ENCODE measurements around the gene PLXNA4.

PLXNA4 gene

DNA sequence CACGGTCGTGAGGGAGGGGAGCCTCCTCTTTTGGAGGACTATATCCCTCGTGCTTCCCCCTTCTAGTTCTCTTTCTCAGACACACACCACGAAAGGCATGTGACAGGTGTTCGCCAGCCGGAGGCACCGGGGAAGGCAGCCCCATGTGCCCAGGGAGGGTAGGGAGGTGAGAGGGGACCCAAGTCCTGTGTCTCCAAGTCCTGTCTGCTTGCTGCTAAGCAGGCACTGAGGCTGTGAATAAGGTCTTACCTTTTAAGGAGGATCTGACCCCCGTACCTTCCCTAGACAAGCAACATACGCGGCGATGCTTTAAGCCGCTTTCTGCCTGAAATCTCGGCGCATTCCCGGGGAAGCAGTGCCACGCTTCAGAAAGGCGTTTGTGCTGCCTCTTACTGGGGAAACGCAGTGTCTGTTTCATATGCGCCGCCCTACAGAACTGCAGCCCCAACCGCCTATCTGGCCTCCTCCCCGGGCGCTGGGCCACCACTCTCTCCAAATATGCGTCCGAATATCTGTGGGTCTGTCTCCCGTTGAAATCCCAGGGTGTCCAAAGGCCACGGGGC, 770 bp downstream of the PLXNA4 start:
- no peaks in the 10 kb centered on the region for H3K9me2 ChIP-seq (replicated peaks; ENCODE audit: insufficient read depth, low read length)
- H2AFZ ChIP-seq (ENCODE audit: low read depth, low read length, severe bottlenecking), result no peak overlapping the region
- H3K27me3 ChIP-seq (ENCODE audit: low read length), result no peaks in the 10 kb centered on the region
- H3K9ac ChIP-seq (ENCODE audit: low read length), result no peak overlapping the region
- H3K36me3 ChIP-seq (ENCODE audit: low read length), result no peaks in the 10 kb centered on the region
- H3K4me3 ChIP-seq (ENCODE audit: insufficient read depth, low read length, poor library complexity, severe bottlenecking), result no peak overlapping the region
- TF ChIP-seq EZH2phosphoT487 (conservative IDR thresholded peaks at IDR 0.05; ENCODE audit: low read length) (no peak), CTCF (IDR thresholded peaks at IDR 0.05; ENCODE audit: insufficient read depth, low read length, poor library complexity, severe bottlenecking) (no peak)
- no peaks in the 10 kb centered on the region for H3K79me2 ChIP-seq (ENCODE audit: insufficient read depth, low read length)
- H4K20me1 ChIP-seq (ENCODE audit: low read depth, low read length), result no peaks in the 10 kb centered on the region
- H3K27ac ChIP-seq (ENCODE audit: low read depth, low read length), result no peak overlapping the region
- H3K9me3 ChIP-seq (ENCODE audit: insufficient read depth, low read length), result no peaks in the 10 kb centered on the region
- no peaks in the 10 kb centered on the region for H3F3A ChIP-seq (ENCODE audit: insufficient read depth)
- no peak overlapping the region for H3K4me2 ChIP-seq (ENCODE audit: low read depth, low read length, poor library complexity, severe bottlenecking)

DNA sequence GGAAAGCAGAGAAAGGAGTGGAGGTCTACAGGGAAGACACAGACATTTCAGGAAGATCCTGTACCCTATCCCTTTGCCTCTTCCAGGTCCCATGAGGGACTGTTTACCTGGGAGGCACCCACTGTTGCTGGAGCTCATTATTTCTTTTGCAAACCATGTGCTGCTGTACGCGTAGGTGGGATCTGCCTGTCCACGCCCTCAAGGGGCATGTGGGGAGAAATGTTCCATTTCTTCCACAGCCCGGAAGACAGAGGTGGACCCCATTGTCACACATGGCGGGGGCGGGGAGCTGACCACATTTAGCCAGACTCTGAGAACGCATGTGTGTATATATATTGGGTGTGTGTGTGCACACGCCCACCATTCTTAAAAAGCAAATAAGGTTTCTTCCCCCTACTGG, 2.0 kb downstream of the PLXNA4 start:
- Histone ChIP-seq H3K4me2 (ENCODE audit: low read depth, low read length, poor library complexity, severe bottlenecking) (no peak overlapping the region), H3K9ac (ENCODE audit: low read length) (no peak overlapping the region), H3K9me2 (replicated peaks; ENCODE audit: insufficient read depth, low read length) (no peaks in the 10 kb centered on the region), H3K36me3 (ENCODE audit: low read length) (no peaks in the 10 kb centered on the region), H3K9me3 (ENCODE audit: insufficient read depth, low read length) (no peaks in the 10 kb centered on the region), H3F3A (ENCODE audit: insufficient read depth) (no peaks in the 10 kb centered on the region), H3K79me2 (ENCODE audit: insufficient read depth, low read length) (no peaks in the 10 kb centered on the region), H3K27me3 (ENCODE audit: low read length) (no peaks in the 10 kb centered on the region), H2AFZ (ENCODE audit: low read depth, low read length, severe bottlenecking) (no peak overlapping the region), H4K20me1 (ENCODE audit: low read depth, low read length) (no peaks in the 10 kb centered on the region), H3K27ac (ENCODE audit: low read depth, low read length) (no peak overlapping the region), H3K4me3 (ENCODE audit: insufficient read depth, low read length, poor library complexity, severe bottlenecking) (no peak overlapping the region)
- TF ChIP-seq CTCF (IDR thresholded peaks at IDR 0.05; ENCODE audit: insufficient read depth, low read length, poor library complexity, severe bottlenecking) (no peak), EZH2phosphoT487 (conservative IDR thresholded peaks at IDR 0.05; ENCODE audit: low read length) (no peak)

- H2AFZ ChIP-seq (ENCODE audit: low read depth, low read length, severe bottlenecking), result no peak overlapping the region
Measured at GRCh38 chr7:132573251-132573955, 2.9 kb downstream of the PLXNA4 start.

More at GRCh38 chr7:132573251-132573955, 2.9 kb downstream of the PLXNA4 start:
- no peak overlapping the region for H3K4me2 ChIP-seq (ENCODE audit: low read depth, low read length, poor library complexity, severe bottlenecking)
- no peak for TF ChIP-seq EZH2phosphoT487 (conservative IDR thresholded peaks at IDR 0.05; ENCODE audit: low read length)
- no peak for TF ChIP-seq CTCF (IDR thresholded peaks at IDR 0.05; ENCODE audit: insufficient read depth, low read length, poor library complexity, severe bottlenecking)
- H3K36me3 ChIP-seq (ENCODE audit: low read length), result no peaks in the 10 kb centered on the region
- H3K9me3 ChIP-seq (ENCODE audit: insufficient read depth, low read length), result no peaks in the 10 kb centered on the region
- H3K9me2 ChIP-seq (replicated peaks; ENCODE audit: insufficient read depth, low read length), result no peaks in the 10 kb centered on the region
- H3K27me3 ChIP-seq (ENCODE audit: low read length), result no peaks in the 10 kb centered on the region
- no peaks in the 10 kb centered on the region for H3F3A ChIP-seq (ENCODE audit: insufficient read depth)
- no peaks in the 10 kb centered on the region for H3K79me2 ChIP-seq (ENCODE audit: insufficient read depth, low read length)
- H3K9ac ChIP-seq (ENCODE audit: low read length), result no peak overlapping the region
- no peaks in the 10 kb centered on the region for H4K20me1 ChIP-seq (ENCODE audit: low read depth, low read length)
- no peak overlapping the region for H3K27ac ChIP-seq (ENCODE audit: low read depth, low read length)
- no peak overlapping the region for H3K4me3 ChIP-seq (ENCODE audit: insufficient read depth, low read length, poor library complexity, severe bottlenecking)
